ENCODE results near the gene CCDC86. TPM values are rescaled to one million over a fixed set of nuclear protein-coding genes. Genes with fewer than 3 reads are reported as not detected.

CCDC86 gene
- total RNA-seq, 2 experiments from 2014 or later = 8.0 to 9.0 TPM

DNA sequence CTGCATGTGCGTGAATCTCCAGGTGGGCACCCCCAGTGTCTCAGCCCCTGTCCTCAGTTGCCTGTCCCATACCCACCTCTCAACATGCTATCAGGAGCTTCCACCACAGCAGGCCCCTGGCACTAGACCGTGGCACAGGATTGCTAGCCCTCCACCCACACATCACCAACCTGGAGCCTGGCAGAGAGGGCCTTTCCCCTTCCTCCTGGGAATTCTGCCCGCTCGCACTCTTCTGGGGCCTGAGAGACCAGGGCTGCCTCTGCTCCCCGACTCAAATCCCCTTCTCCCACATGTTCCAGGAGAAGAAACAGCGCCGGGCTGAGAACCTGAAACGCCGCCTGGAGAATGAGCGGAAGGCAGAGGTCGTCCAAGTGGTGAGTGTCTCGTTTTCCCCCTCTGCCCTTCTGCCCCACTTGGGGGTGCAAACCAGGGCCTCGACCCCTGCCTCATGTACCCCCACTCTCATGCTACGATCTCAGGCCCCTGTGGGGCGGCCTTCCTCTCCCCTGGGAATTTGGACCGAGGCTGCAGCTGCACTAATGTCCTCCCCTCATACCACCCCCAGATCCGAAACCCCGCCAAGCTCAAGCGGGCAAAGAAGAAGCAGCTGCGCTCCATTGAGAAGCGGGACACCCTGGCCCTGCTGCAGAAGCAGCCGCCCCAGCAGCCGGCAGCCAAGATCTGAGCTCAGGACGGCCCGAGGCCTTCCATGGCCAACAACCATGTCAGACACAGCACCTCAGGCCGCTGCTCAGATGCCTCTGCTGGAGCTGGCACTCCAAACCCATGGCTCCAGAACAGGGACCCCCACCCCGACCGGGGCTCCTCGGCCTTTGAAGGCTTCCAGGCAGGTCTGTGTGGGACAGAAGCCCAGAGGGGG lies 8.0 kb downstream of the CCDC86 start:
- DNase-seq = no peak
- ATAC-seq (ENCODE audit: poor library complexity) = no peak
- Mint-ChIP-seq H3K4me1 (ENCODE audit: low read depth) (peaks cover 7% of the 10 kb centered on the region), H3K4me3 (no peak overlapping the region), H3K27ac (no peak overlapping the region), H3K9me3 (no peaks in the 10 kb centered on the region), H3K27me3 (no peaks in the 10 kb centered on the region), H3K36me3 (ENCODE audit: low read depth) (peaks cover 52% of the 10 kb centered on the region)
- Histone ChIP-seq H3K4me3 (ENCODE audit: low read length) (no peak overlapping the region), H3K4me1 (ENCODE audit: insufficient read depth, low read length) (peaks cover 7% of the 10 kb centered on the region), H3K36me3 (ENCODE audit: insufficient read depth, low read length) (peaks cover 42% of the 10 kb centered on the region), H3K27ac (ENCODE audit: low read depth in 1 of 2, low read length in 2 of 2) (no peak overlapping the region), H3K27me3 (ENCODE audit: control insufficient read depth in 1 of 2, insufficient read depth in 2 of 2, low read length in 2 of 2) (no peaks in the 10 kb centered on the region), H3K9me3 (ENCODE audit: control insufficient read depth in 1 of 2, insufficient read depth in 1 of 2, low read length in 2 of 2) (peaks cover 0 to 5% of the 10 kb centered on the region in 2 experiments)
- intact Hi-C loops (cut with DNase I, micrococcal nuclease) = no loop called here
- TF ChIP-seq, protein P1, sequence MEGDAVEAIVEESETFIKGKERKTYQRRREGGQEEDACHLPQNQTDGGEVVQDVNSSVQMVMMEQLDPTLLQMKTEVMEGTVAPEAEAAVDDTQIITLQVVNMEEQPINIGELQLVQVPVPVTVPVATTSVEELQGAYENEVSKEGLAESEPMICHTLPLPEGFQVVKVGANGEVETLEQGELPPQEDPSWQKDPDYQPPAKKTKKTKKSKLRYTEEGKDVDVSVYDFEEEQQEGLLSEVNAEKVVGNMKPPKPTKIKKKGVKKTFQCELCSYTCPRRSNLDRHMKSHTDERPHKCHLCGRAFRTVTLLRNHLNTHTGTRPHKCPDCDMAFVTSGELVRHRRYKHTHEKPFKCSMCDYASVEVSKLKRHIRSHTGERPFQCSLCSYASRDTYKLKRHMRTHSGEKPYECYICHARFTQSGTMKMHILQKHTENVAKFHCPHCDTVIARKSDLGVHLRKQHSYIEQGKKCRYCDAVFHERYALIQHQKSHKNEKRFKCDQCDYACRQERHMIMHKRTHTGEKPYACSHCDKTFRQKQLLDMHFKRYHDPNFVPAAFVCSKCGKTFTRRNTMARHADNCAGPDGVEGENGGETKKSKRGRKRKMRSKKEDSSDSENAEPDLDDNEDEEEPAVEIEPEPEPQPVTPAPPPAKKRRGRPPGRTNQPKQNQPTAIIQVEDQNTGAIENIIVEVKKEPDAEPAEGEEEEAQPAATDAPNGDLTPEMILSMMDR (IDR thresholded peaks at IDR 0.05) = no peak
- ChIA-PET CTCF (no interaction called here), POLR2A (no interaction called here)

DNA sequence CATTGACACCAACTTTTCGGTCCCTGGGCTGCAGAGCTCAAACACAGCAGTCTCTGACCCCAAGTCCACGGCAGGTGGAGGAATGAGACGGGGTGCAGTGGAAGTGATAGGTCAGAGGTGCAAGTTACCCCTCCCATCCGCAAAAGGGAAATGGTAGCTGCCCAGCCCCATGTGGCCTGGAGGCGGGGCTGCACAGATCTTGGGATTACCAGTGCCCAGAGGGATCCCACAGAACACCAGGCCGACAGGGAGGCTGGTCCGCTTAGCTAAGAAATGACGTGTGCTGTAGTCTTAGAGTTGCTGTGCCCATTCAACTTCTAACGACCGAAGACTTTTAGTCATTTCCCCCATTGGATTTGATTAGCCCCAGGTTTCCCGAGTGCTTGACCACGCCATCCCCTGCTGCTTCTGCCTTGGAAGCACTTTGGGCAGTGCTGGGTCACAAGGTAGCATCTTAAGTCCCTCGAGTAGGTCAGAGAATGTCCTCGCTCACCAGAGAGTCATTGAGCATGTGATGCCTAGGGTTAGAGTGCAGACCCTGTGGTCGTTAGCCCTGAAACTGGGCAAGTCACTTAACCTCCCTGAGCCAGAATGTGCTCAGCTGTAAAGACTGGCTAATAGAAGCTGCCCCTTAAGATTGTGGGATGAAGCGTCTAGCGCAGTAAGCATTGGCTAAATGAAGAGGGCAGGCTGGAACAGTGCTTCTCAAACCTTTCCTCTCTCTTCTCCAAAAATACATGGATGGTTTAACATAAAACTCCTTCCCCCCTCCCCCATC lies 9.6 kb downstream of the CCDC86 start:
- DNase-seq (no peak), ATAC-seq (ENCODE audit: poor library complexity) (no peak)
- no peak overlapping the region for H3K4me3 ChIP-seq (ENCODE audit: low read length)
- intact Hi-C loops (cut with DNase I, micrococcal nuclease) = no loop called here
- H3K4me1 ChIP-seq (ENCODE audit: insufficient read depth, low read length) = no peaks in the 10 kb centered on the region
- TF ChIP-seq, protein P1 (IDR thresholded peaks at IDR 0.05) = no peak
- Mint-ChIP-seq H3K9me3 (no peaks in the 10 kb centered on the region), H3K4me3 (no peak overlapping the region), H3K4me1 (ENCODE audit: low read depth) (peaks cover 4% of the 10 kb centered on the region), H3K36me3 (ENCODE audit: low read depth) (peaks cover 45% of the 10 kb centered on the region), H3K27me3 (no peaks in the 10 kb centered on the region), H3K27ac (no peak overlapping the region)
- no peaks in the 10 kb centered on the region for H3K27me3 ChIP-seq (ENCODE audit: control insufficient read depth in 1 of 2, insufficient read depth in 2 of 2, low read length in 2 of 2)
- ChIA-PET POLR2A (no interaction called here), CTCF (no interaction called here)
- peaks cover 0 to 5% of the 10 kb centered on the region in 2 experiments for H3K9me3 ChIP-seq (ENCODE audit: control insufficient read depth in 1 of 2, insufficient read depth in 1 of 2, low read length in 2 of 2)
- H3K36me3 ChIP-seq (ENCODE audit: insufficient read depth, low read length) = peaks cover 42% of the 10 kb centered on the region
- H3K27ac ChIP-seq (ENCODE audit: low read depth in 1 of 2, low read length in 2 of 2) = no peak overlapping the region

DNA sequence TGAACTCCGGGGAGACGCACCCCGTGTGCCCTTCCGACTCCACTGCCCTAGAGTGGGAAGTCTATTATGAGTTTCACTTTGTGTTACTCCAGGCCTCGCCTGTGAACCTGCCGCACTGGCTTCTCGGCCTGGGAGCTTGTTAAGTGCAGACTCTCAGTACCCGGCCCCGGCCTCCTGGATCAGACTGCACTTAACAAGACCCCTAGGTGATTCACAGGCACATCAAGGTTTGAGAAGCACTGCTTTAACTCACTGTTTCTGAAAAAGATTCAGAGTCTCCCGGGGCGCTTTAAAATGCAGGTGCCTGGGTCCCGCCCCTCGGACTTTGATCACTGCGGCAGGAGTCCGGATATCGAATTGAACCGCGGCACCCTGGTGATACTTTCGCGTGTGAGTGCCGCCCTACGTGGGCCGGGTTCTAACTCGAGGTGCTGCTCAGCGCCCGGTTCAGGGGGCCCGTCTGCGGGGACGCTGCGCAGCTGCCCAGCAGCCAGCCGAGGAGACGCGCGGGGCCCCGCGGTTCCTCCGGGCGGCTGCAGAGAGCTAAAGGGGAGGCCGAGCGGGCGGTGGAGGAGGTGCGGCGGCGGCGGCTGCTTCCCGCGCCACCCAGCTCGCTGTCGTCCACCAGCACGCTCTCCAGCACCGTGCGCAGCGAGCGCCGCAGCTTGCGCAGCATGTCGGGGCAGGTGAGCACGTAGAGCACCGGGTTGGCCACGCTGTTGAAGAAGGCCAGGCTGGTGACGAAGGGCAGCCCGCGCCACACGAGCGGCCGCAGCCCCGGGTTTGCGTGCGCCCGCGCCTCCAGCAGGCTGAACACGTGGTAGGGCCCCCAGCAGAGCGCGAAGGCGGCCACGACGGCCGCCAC lies 10.4 kb downstream of the CCDC86 start:
- no peaks in the 10 kb centered on the region for H3K27me3 Mint-ChIP-seq
- DNase-seq (no peak), ATAC-seq (ENCODE audit: poor library complexity) (no peak)
- peaks cover 4% of the 10 kb centered on the region for H3K4me1 Mint-ChIP-seq (ENCODE audit: low read depth)
- CTCF ChIA-PET = no interaction called here
- H3K27me3 ChIP-seq (ENCODE audit: control insufficient read depth in 1 of 2, insufficient read depth in 2 of 2, low read length in 2 of 2) = no peaks in the 10 kb centered on the region
- no peak overlapping the region for H3K4me3 Mint-ChIP-seq
- H3K36me3 ChIP-seq (ENCODE audit: insufficient read depth, low read length) = peaks cover 42% of the 10 kb centered on the region
- no peak overlapping the region for H3K4me3 ChIP-seq (ENCODE audit: low read length)
- no peaks in the 10 kb centered on the region for H3K4me1 ChIP-seq (ENCODE audit: insufficient read depth, low read length)
- H3K9me3 ChIP-seq (ENCODE audit: control insufficient read depth in 1 of 2, insufficient read depth in 1 of 2, low read length in 2 of 2) = peaks cover 0 to 5% of the 10 kb centered on the region in 2 experiments
- H3K9me3 Mint-ChIP-seq = no peaks in the 10 kb centered on the region
- intact Hi-C loops (cut with DNase I, micrococcal nuclease) = no loop called here
- POLR2A ChIA-PET = no interaction called here
- no peak overlapping the region for H3K27ac Mint-ChIP-seq
- TF ChIP-seq, protein P1 (IDR thresholded peaks at IDR 0.05) = no peak
- H3K27ac ChIP-seq (ENCODE audit: low read depth in 1 of 2, low read length in 2 of 2) = no peak overlapping the region
- peaks cover 45% of the 10 kb centered on the region for H3K36me3 Mint-ChIP-seq (ENCODE audit: low read depth)

All from CD4-positive, alpha-beta T cell (primary cell).